MM.1S (cell line): ENCODE results near the gene SORCS2.

Experiments used
- DNase-seq: peaks from one replicate; pipeline ENCODE4 v3.0.0-alpha.2; 2015
- H2AFZ ChIP-seq: fragments of 300-600 bp; sonication (generic); 2 replicates; pipeline ENCODE4 v1.6.0; 2016; ENCODE audit warnings: antibody characterized with exemption, low read length
- H3F3A ChIP-seq: fragments of 300-600 bp; sonication (generic); 2 replicates; pipeline ENCODE4 v1.6.1; 2016; ENCODE audit warnings: mild to moderate bottlenecking, antibody characterized with exemption, low read length, moderate library complexity, mixed read lengths; ENCODE audit not compliant: insufficient read depth
- H3K27ac ChIP-seq: fragments of 300-600 bp; sonication (generic); 2 replicates; pipeline ENCODE4 v1.5.1; 2016; ENCODE audit warnings: mild to moderate bottlenecking, low read length
- H3K27me3 ChIP-seq: fragments of 300-600 bp; sonication (generic); replicated peaks from 2 replicates; pipeline ENCODE4 v1.6.0; 2016; ENCODE audit warnings: low read length; ENCODE audit not compliant: insufficient read depth
- H3K36me3 ChIP-seq: fragments of 300-600 bp; sonication (generic); replicated peaks from 2 replicates; pipeline ENCODE4 v1.6.1; 2016; ENCODE audit warnings: mild to moderate bottlenecking, low read length, mixed read lengths; ENCODE audit not compliant: insufficient read depth
- H3K4me1 ChIP-seq: fragments of 300-600 bp; sonication (generic); 2 replicates; pipeline ENCODE4 v1.6.1; 2016; ENCODE audit warnings: low read length, mixed read lengths
- H3K4me2 ChIP-seq: fragments of 300-600 bp; sonication (generic); 2 replicates; pipeline ENCODE4 v1.6.0; 2016; ENCODE audit warnings: low read depth, low read length
- H3K4me3 ChIP-seq: fragments of 300-600 bp; sonication (generic); 2 replicates; pipeline ENCODE4 v1.5.1; 2016; ENCODE audit warnings: low read length, mixed read lengths
- H3K79me2 ChIP-seq: fragments of 300-600 bp; sonication (generic); 2 replicates; pipeline ENCODE4 v1.6.1; 2016; ENCODE audit warnings: mixed run types, low read length, mixed read lengths
- H3K9ac ChIP-seq: fragments of 300-600 bp; sonication (generic); 2 replicates; pipeline ENCODE4 v1.6.1; 2016; ENCODE audit warnings: low read length, mixed read lengths
- H3K9me2 ChIP-seq: fragments of 300-600 bp; sonication (generic); replicated peaks from 2 replicates; pipeline ENCODE4 v1.6.1; 2016; ENCODE audit warnings: mild to moderate bottlenecking, low read length, mixed read lengths; ENCODE audit not compliant: insufficient read depth
- H3K9me3 ChIP-seq: fragments of 300-600 bp; sonication (generic); replicated peaks from 2 replicates; pipeline ENCODE4 v1.6.1; 2016; ENCODE audit warnings: mild to moderate bottlenecking, low read length, mixed read lengths; ENCODE audit not compliant: insufficient read depth
- H4K20me1 ChIP-seq: fragments of 300-600 bp; sonication (generic); 2 replicates; pipeline ENCODE4 v1.6.1; 2016; ENCODE audit warnings: mild to moderate bottlenecking, low read length, moderate library complexity, mixed read lengths; ENCODE audit not compliant: insufficient read depth
- CTCF ChIP-seq: fragments of 300-600 bp; sonication (generic); IDR thresholded peaks from 2 replicates; pipeline ENCODE4 v1.5.1; 2016; ENCODE audit warnings: antibody characterized with exemption, low read length, mixed read lengths
- EZH2 ChIP-seq: fragments of 300-600 bp; sonication (generic); optimal IDR thresholded peaks from 2 replicates; pipeline ENCODE3; 2017; ENCODE audit warnings: low read depth, mild to moderate bottlenecking, antibody characterized with exemption, low read length, mixed read lengths
- EZH2phosphoT487 ChIP-seq: fragments of 300-600 bp; sonication (generic); IDR thresholded peaks from 2 replicates; pipeline ENCODE4 v1.6.1; 2018; ENCODE audit warnings: antibody characterized with exemption, low read length

SORCS2 gene

DNA sequence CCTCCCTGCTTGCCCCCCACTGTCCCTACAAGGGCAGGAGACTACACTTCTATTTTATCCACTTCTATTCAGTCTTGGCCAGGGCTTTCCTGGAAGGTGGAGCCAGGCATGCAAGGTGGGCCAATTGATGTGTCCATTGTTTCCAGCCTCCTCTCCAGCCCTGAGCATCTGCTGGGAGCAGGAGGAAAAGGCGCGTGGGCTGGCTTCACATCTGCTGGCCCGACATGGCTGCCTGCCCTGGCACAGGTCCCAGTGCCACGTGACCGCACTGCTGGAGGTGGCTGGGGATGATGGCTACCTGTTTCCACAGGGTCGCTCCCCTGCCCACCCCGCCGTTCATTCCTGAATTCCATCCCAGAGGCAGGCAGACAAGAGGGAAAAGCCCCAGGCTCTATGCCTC lies 499.6 kb downstream of the SORCS2 start:
- Histone ChIP-seq H3K27ac (no peak overlapping the region), H3K9me2 (no peaks in the 10 kb centered on the region), H2AFZ (no peak overlapping the region), H3F3A (no peaks in the 10 kb centered on the region), H4K20me1 (no peaks in the 10 kb centered on the region), H3K9ac (no peak overlapping the region), H3K4me3 (no peak overlapping the region), H3K79me2 (no peaks in the 10 kb centered on the region), H3K4me1 (no peaks in the 10 kb centered on the region), H3K9me3 (no peaks in the 10 kb centered on the region), H3K27me3 (peaks cover 51% of the 10 kb centered on the region), H3K4me2 (no peak overlapping the region), H3K36me3 (no peaks in the 10 kb centered on the region)
- DNase-seq = no peak
- TF ChIP-seq EZH2 = no peak
- no peak for TF ChIP-seq EZH2phosphoT487
- no peak for TF ChIP-seq CTCF

- Histone ChIP-seq H3K79me2 (no peaks in the 10 kb centered on the region), H3K4me3 (no peak overlapping the region), H3F3A (no peaks in the 10 kb centered on the region), H2AFZ (no peak overlapping the region), H3K27me3 (peaks cover 51% of the 10 kb centered on the region), H3K9me2 (no peaks in the 10 kb centered on the region), H3K36me3 (no peaks in the 10 kb centered on the region), H3K27ac (no peak overlapping the region), H3K4me1 (no peaks in the 10 kb centered on the region), H3K4me2 (no peak overlapping the region), H3K9ac (no peak overlapping the region), H3K9me3 (no peaks in the 10 kb centered on the region), H4K20me1 (no peaks in the 10 kb centered on the region)
- TF ChIP-seq CTCF (no peak), EZH2phosphoT487 (no peak), EZH2 (no peak)
- DNase-seq = no peak
Measured at GRCh38 chr4:7692451-7693236, 500.3 kb downstream of the SORCS2 start.

GRCh38 chr4:7693237-7693608 lies 500.9 kb downstream of the SORCS2 start:
- Histone ChIP-seq H3K79me2 (no peaks in the 10 kb centered on the region), H3K27me3 (peaks cover 51% of the 10 kb centered on the region), H3K4me2 (no peak overlapping the region), H3K4me3 (no peak overlapping the region), H3K9me3 (no peaks in the 10 kb centered on the region), H3F3A (no peaks in the 10 kb centered on the region), H4K20me1 (no peaks in the 10 kb centered on the region), H3K27ac (no peak overlapping the region), H3K4me1 (no peaks in the 10 kb centered on the region), H3K9ac (no peak overlapping the region), H3K36me3 (no peaks in the 10 kb centered on the region), H2AFZ (no peak overlapping the region), H3K9me2 (no peaks in the 10 kb centered on the region)
- no peak for DNase-seq
- TF ChIP-seq EZH2phosphoT487 = no peak
- TF ChIP-seq EZH2 = no peak
- TF ChIP-seq CTCF = no peak
